Measurements from ENCODE around the gene TXNDC15. TPM values are rescaled to one million over a fixed set of nuclear protein-coding genes. Genes with fewer than 3 reads are reported as not detected.
"Not testable (repeated sequence)": the region's sequence is repeated elsewhere in the genome, so short reads cannot be mapped to it uniquely, and the experiment has no call there.

TXNDC15 gene
- total RNA-seq, 1 experiment from 2014 or later = 52.2 TPM

DNA sequence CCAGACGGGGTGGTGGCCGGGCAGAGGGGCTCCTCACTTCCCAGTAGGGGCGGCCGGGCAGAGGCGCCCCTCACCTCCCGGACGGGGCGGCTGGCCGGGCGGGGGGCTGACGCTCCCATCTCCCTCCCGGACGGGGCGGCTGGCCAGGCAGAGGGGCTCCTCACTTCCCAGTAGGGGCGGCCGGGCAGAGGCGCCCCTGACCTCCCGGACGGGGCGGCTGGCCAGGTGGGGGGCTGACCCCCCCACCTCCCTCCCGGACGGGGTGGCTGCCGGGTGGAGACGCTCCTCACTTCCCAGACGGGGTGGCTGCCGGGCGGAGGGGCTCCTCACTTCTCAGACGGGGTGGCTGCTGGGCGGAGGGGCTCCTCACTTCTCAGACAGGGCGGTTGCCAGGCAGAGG, 7.5 kb downstream of the TXNDC15 start:
- not testable (repeated sequence) for H3K36me3 ChIP-seq (ENCODE audit: insufficient read depth, low read length); H2AFZ ChIP-seq (ENCODE audit: low read length); H3K27ac ChIP-seq (ENCODE audit: low read length); H4K20me1 ChIP-seq (ENCODE audit: insufficient read depth, low read depth, low read length); DNase-seq; H3K9me2 ChIP-seq (replicated peaks; ENCODE audit: insufficient read depth, low read length); H3K27me3 ChIP-seq (ENCODE audit: low read length); H3K9ac ChIP-seq (ENCODE audit: low read length); H3K4me2 ChIP-seq (ENCODE audit: low read depth, low read length, poor library complexity, severe bottlenecking); H3K9me3 ChIP-seq (ENCODE audit: low read length); H3K4me3 ChIP-seq (ENCODE audit: low read length)
- Histone ChIP-seq H3K79me2 (ENCODE audit: low read length) (peaks cover 73% of the 10 kb centered on the region), H3K4me1 (ENCODE audit: low read length) (peaks cover 12% of the 10 kb centered on the region)

GRCh38 chr5:134887593-134888159, 13.5 kb downstream of the TXNDC15 start:
- Histone ChIP-seq H3K9ac (ENCODE audit: low read length) (no peak overlapping the region), H3K79me2 (ENCODE audit: low read length) (peaks cover 82% of the 10 kb centered on the region), H3K4me1 (ENCODE audit: low read length) (peaks cover 7% of the 10 kb centered on the region), H3K27me3 (ENCODE audit: low read length) (no peaks in the 10 kb centered on the region), H3K4me2 (ENCODE audit: low read depth, low read length, poor library complexity, severe bottlenecking) (no peak overlapping the region), H2AFZ (ENCODE audit: low read length) (no peak overlapping the region), H3K9me3 (ENCODE audit: low read length) (no peaks in the 10 kb centered on the region), H3K36me3 (ENCODE audit: insufficient read depth, low read length) (peaks cover 27% of the 10 kb centered on the region; the same call in 1 of the 2 replicates), H3K4me3 (ENCODE audit: low read length) (no peak overlapping the region), H4K20me1 (ENCODE audit: insufficient read depth, low read depth, low read length) (no peaks in the 10 kb centered on the region), H3K9me2 (replicated peaks; ENCODE audit: insufficient read depth, low read length) (no peaks in the 10 kb centered on the region), H3K27ac (ENCODE audit: low read length) (no peak overlapping the region)
- no peak for DNase-seq

GRCh38 chr5:134889335-134889734, 15.2 kb downstream of the TXNDC15 start:
- Histone ChIP-seq H3K9me3 (ENCODE audit: low read length) (no peaks in the 10 kb centered on the region), H3K9ac (ENCODE audit: low read length) (no peak overlapping the region), H3K4me1 (ENCODE audit: low read length) (peaks cover 7% of the 10 kb centered on the region), H4K20me1 (ENCODE audit: insufficient read depth, low read depth, low read length) (no peaks in the 10 kb centered on the region), H3K79me2 (ENCODE audit: low read length) (peaks cover 89% of the 10 kb centered on the region), H3K36me3 (ENCODE audit: insufficient read depth, low read length) (peaks cover 36% of the 10 kb centered on the region; the same call in 1 of the 2 replicates), H2AFZ (ENCODE audit: low read length) (no peak overlapping the region), H3K4me3 (ENCODE audit: low read length) (no peak overlapping the region), H3K27ac (ENCODE audit: low read length) (no peak overlapping the region), H3K9me2 (replicated peaks; ENCODE audit: insufficient read depth, low read length) (no peaks in the 10 kb centered on the region), H3K4me2 (ENCODE audit: low read depth, low read length, poor library complexity, severe bottlenecking) (no peak overlapping the region), H3K27me3 (ENCODE audit: low read length) (no peaks in the 10 kb centered on the region)
- no peak for DNase-seq

GRCh38 chr5:134891473-134891872, 17.3 kb downstream of the TXNDC15 start:
- no peak overlapping the region for H3K4me2 ChIP-seq (ENCODE audit: low read depth, low read length, poor library complexity, severe bottlenecking)
- peaks cover 77% of the 10 kb centered on the region for H3K79me2 ChIP-seq (ENCODE audit: low read length)
- no peak overlapping the region for H3K27ac ChIP-seq (ENCODE audit: low read length)
- no peaks in the 10 kb centered on the region for H3K9me2 ChIP-seq (replicated peaks; ENCODE audit: insufficient read depth, low read length)
- no peaks in the 10 kb centered on the region for H3K27me3 ChIP-seq (ENCODE audit: low read length)
- H3K4me1 ChIP-seq (ENCODE audit: low read length) = peaks cover 21% of the 10 kb centered on the region
- H3K9ac ChIP-seq (ENCODE audit: low read length) = no peak overlapping the region
- no peaks in the 10 kb centered on the region for H4K20me1 ChIP-seq (ENCODE audit: insufficient read depth, low read depth, low read length)
- H3K36me3 ChIP-seq (ENCODE audit: insufficient read depth, low read length) = peaks cover 40% of the 10 kb centered on the region; the same call in 1 of the 2 replicates
- no peak overlapping the region for H3K4me3 ChIP-seq (ENCODE audit: low read length)
- no peaks in the 10 kb centered on the region for H3K9me3 ChIP-seq (ENCODE audit: low read length)
- no peak overlapping the region for H2AFZ ChIP-seq (ENCODE audit: low read length)
- DNase-seq = no peak

DNA sequence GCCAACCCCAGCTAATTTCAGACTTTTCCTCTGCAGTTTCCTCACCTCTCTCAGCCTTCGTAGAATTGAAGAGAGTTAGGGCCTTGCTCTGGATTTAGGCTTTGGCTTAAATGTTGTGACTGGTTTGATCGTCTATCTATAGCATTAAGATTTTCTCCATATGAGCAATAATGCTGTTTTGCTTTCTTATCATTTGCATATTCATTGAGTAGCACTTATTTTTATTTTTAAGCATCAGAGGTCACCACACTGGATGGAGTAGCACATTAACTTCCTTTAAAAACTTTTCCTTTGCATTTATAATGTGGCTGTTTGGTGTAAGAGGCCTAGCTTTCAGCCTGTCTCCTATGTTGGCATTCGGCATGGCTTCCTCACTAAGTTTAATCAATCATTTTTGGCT, 18.1 kb downstream of the TXNDC15 start:
- H3K4me1 ChIP-seq (ENCODE audit: low read length) = peaks cover 21% of the 10 kb centered on the region
- H3K9me3 ChIP-seq (ENCODE audit: low read length) = no peaks in the 10 kb centered on the region
- H3K36me3 ChIP-seq (ENCODE audit: insufficient read depth, low read length) = peaks cover 41% of the 10 kb centered on the region; the same call in 1 of the 2 replicates
- H4K20me1 ChIP-seq (ENCODE audit: insufficient read depth, low read depth, low read length) = no peaks in the 10 kb centered on the region
- H3K9me2 ChIP-seq (replicated peaks; ENCODE audit: insufficient read depth, low read length) = no peaks in the 10 kb centered on the region
- H3K9ac ChIP-seq (ENCODE audit: low read length) = no peak overlapping the region
- no peak overlapping the region; the same call in 1 of the 2 replicates for H3K27ac ChIP-seq (ENCODE audit: low read length)
- H3K27me3 ChIP-seq (ENCODE audit: low read length) = no peaks in the 10 kb centered on the region
- H3K4me2 ChIP-seq (ENCODE audit: low read depth, low read length, poor library complexity, severe bottlenecking) = no peak overlapping the region
- H3K4me3 ChIP-seq (ENCODE audit: low read length) = no peak overlapping the region
- H3K79me2 ChIP-seq (ENCODE audit: low read length) = peaks cover 70% of the 10 kb centered on the region
- H2AFZ ChIP-seq (ENCODE audit: low read length) = no peak overlapping the region
- no peak for DNase-seq

DNA sequence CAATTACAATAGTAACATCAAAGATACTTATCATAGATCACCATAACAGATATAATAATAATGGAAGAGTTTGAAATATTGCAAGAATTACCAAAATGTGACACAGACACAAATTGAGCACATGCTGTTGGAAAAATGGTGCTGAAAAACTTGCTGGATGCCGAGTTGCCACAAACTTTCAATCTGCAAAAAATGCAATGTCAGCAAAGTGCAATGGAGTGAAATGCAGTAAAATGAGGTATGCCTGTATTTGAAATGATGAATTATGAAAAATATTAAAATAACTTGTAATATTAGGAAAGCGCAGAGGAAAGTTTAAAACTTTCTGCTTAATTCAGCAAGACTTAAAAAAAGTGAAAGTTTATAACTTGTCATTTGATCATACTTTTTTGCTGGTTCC, 18.8 kb downstream of the TXNDC15 start:
- no peak overlapping the region for H3K4me3 ChIP-seq (ENCODE audit: low read length)
- no peaks in the 10 kb centered on the region for H3K9me3 ChIP-seq (ENCODE audit: low read length)
- DNase-seq = no peak
- no peak overlapping the region for H3K27ac ChIP-seq (ENCODE audit: low read length)
- H3K9ac ChIP-seq (ENCODE audit: low read length) = no peak overlapping the region
- no peaks in the 10 kb centered on the region for H4K20me1 ChIP-seq (ENCODE audit: insufficient read depth, low read depth, low read length)
- H3K79me2 ChIP-seq (ENCODE audit: low read length) = peaks cover 63% of the 10 kb centered on the region
- no peak overlapping the region for H3K4me2 ChIP-seq (ENCODE audit: low read depth, low read length, poor library complexity, severe bottlenecking)
- peaks cover 38% of the 10 kb centered on the region; the same call in 1 of the 2 replicates for H3K36me3 ChIP-seq (ENCODE audit: insufficient read depth, low read length)
- H3K4me1 ChIP-seq (ENCODE audit: low read length) = peaks cover 21% of the 10 kb centered on the region
- no peaks in the 10 kb centered on the region for H3K27me3 ChIP-seq (ENCODE audit: low read length)
- H2AFZ ChIP-seq (ENCODE audit: low read length) = no peak overlapping the region
- H3K9me2 ChIP-seq (replicated peaks; ENCODE audit: insufficient read depth, low read length) = no peaks in the 10 kb centered on the region

DNA sequence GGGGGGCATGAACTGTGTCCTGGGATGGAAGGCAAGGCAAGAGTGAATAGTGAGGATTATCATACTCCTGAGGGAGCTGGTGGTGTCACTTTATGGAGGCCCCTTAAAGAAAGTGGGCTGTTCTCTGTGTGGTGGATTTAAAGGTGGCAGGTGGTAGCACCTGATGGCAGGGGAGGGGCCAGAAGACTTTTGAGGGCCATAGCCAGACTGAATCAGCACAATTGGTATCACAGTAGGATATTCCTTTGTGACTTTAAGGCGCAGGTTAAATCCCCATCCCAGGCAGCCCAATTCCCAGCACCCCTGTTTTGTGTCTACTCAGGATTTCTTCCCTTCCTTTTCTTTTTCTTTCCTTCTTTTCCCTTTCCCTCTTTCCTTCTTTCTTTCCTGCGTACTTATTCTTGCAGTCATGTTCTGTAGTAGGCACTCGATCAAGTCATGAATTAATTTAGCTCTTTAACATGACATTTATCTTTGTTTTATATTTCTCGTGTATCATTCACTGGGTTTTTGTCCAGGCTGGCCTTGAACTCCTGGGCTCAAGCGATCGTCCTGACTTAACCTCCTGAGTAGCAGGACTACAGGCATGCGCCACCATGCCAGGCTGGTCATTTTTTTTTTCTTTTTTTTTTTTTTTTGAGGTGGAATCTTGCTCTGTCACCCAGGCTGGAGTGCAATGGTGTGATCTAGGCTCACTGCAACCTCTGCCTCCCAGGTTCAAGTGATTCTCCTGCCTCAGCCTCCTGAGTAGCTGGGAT, 19.8 kb downstream of the TXNDC15 start:
- Histone ChIP-seq H3K36me3 (ENCODE audit: insufficient read depth, low read length) (peaks cover 39% of the 10 kb centered on the region; the same call in 1 of the 2 replicates), H3K27me3 (ENCODE audit: low read length) (no peaks in the 10 kb centered on the region), H3K4me1 (ENCODE audit: low read length) (peaks cover 21% of the 10 kb centered on the region), H3K9me3 (ENCODE audit: low read length) (no peaks in the 10 kb centered on the region), H3K79me2 (ENCODE audit: low read length) (peaks cover 56% of the 10 kb centered on the region), H3K27ac (ENCODE audit: low read length) (no peak overlapping the region), H3K4me2 (ENCODE audit: low read depth, low read length, poor library complexity, severe bottlenecking) (no peak overlapping the region), H2AFZ (ENCODE audit: low read length) (no peak overlapping the region), H3K4me3 (ENCODE audit: low read length) (no peak overlapping the region), H4K20me1 (ENCODE audit: insufficient read depth, low read depth, low read length) (no peaks in the 10 kb centered on the region), H3K9me2 (replicated peaks; ENCODE audit: insufficient read depth, low read length) (no peaks in the 10 kb centered on the region), H3K9ac (ENCODE audit: low read length) (no peak overlapping the region)
- no peak for DNase-seq

GRCh38 chr5:134902071-134902801, 28.1 kb downstream of the TXNDC15 start:
- Histone ChIP-seq H3K4me3 (ENCODE audit: low read length) (no peak overlapping the region), H3K4me1 (ENCODE audit: low read length) (peaks cover 44% of the 10 kb centered on the region), H3K27ac (ENCODE audit: low read length) (peak overlapping the region; percentile 89), H4K20me1 (ENCODE audit: insufficient read depth, low read depth, low read length) (no peaks in the 10 kb centered on the region), H3K79me2 (ENCODE audit: low read length) (peaks cover 11% of the 10 kb centered on the region), H3K9ac (ENCODE audit: low read length) (peak overlapping the region; percentile 44), H3K27me3 (ENCODE audit: low read length) (no peaks in the 10 kb centered on the region), H3K9me2 (replicated peaks; ENCODE audit: insufficient read depth, low read length) (no peaks in the 10 kb centered on the region), H3K36me3 (ENCODE audit: insufficient read depth, low read length) (peaks cover 14% of the 10 kb centered on the region; the same call in 1 of the 2 replicates), H3K9me3 (ENCODE audit: low read length) (no peaks in the 10 kb centered on the region), H3K4me2 (ENCODE audit: low read depth, low read length, poor library complexity, severe bottlenecking) (peak overlapping the region; percentile 25), H2AFZ (ENCODE audit: low read length) (no peak overlapping the region; the same call in 1 of the 2 replicates)
- peak; percentile 76 for DNase-seq

All from Karpas-422 (cell line).